Suprapubic skin (tissue), 4 donors: ENCODE data around the gene UQCRH. TPM values are rescaled to one million over a fixed set of nuclear protein-coding genes. Genes with fewer than 3 reads are reported as not detected.

ENCODE experiments used
- DNase-seq, 2 donors: peaks; one replicate each; pipeline ENCODE4 v3.0.0-alpha.2; 2019; ENCODE audit warnings: low spot score in 2 of 2
- H3K27ac ChIP-seq: fragments of 200-600 bp; sonication (generic); one replicate; pipeline ENCODE4 v1.5.1; 2019
- H3K27me3 ChIP-seq: fragments of 200-600 bp; sonication (generic); one replicate; pipeline ENCODE4 v1.5.1; 2019
- H3K36me3 ChIP-seq: fragments of 200-600 bp; sonication (generic); one replicate; pipeline ENCODE4 v1.5.1; 2019
- H3K4me1 ChIP-seq: fragments of 200-600 bp; sonication (generic); one replicate; pipeline ENCODE4 v1.5.1; 2019
- H3K4me3 ChIP-seq: fragments of 200-600 bp; sonication (generic); one replicate; pipeline ENCODE4 v1.5.1; 2019; ENCODE audit warnings: mild to moderate bottlenecking
- H3K9me3 ChIP-seq: fragments of 200-600 bp; sonication (generic); one replicate; pipeline ENCODE4 v1.5.1; 2019
- CTCF ChIP-seq, 2 donors: fragments of 200-600 bp in 1 of 2; fragments of 450-650 bp in 1 of 2; sonication (generic) in 1 of 2; IDR thresholded peaks; one replicate each; pipeline ENCODE4 v1.5.1; 2016 to 2019; ENCODE audit warnings: antibody characterized with exemption in 2 of 2, mild to moderate bottlenecking in 1 of 2, moderate library complexity in 1 of 2
- EP300 ChIP-seq: sonication (generic); formaldehyde crosslinking; IDR thresholded peaks from one replicate; pipeline ENCODE4 v1.6.1; 2017; ENCODE audit warnings: antibody characterized with exemption
- POLR2A ChIP-seq, 2 donors: fragments of 450-650 bp; IDR thresholded peaks; one replicate each; pipeline ENCODE4 v1.6.1; 2017; ENCODE audit warnings: antibody characterized with exemption in 2 of 2, mild to moderate bottlenecking in 2 of 2, moderate library complexity in 2 of 2
- POLR2AphosphoS5 ChIP-seq, 3 donors: sonication (generic); formaldehyde crosslinking; IDR thresholded peaks; one replicate each; pipeline ENCODE4 v1.6.1; 2017; ENCODE audit warnings: antibody characterized with exemption in 3 of 3
- WGBS: methylation state at CpG from one replicate; pipeline ENCODE4 v1.1.5; 2018; 5-methylcytosine and 5-hydroxymethylcytosine counted together
- total RNA-seq, 4 donors: library from RNA; depleted of rRNA; stranded (reverse); fragments of >200 nt; gene quantifications; one replicate each; pipeline ENCODE4 v1.1.0, GENCODE V29; 2016

Gene UQCRH
- total RNA-seq, 4 donors from 2014 or later: 182 to 399 (median 283) TPM

- peak within 1 kb of the TSS; percentile 68 for H3K4me3 ChIP-seq
- H3K9me3 ChIP-seq: no peaks in the 10 kb centered on the region
- TF ChIP-seq EP300: peak; percentile 98
- TF ChIP-seq POLR2A (IDR thresholded peaks at IDR 0.05): peak; percentile 48 to 74
- peak; percentile 64 to 90 (median 87) for TF ChIP-seq POLR2AphosphoS5 (IDR thresholded peaks at IDR 0.05)
- TF ChIP-seq CTCF (IDR thresholded peaks at IDR 0.05): peak; percentile 67 to 68
- peaks cover 34% of the 10 kb centered on the region for H3K36me3 ChIP-seq
- H3K4me1 ChIP-seq: peaks cover 14% of the 10 kb centered on the region
- under 1% methylated on average over 50 of the region's 53 CpGs for WGBS
- H3K27me3 ChIP-seq: no peaks in the 10 kb centered on the region
- peak; percentile 97 for DNase-seq
- peak within 1 kb of the TSS; percentile 96 for H3K27ac ChIP-seq
These were observed 37.1 kb downstream of the UQCRH start, which contains the start of gene NSUN4 for GRCh38 chr1:46340404-46341221. NSUN4 (plus strand) TSS chr1:46340807; CDS start chr1:46340827, 20 bp downstream.

GRCh38 chr1:46341222-46342083 is 38.0 kb downstream of the UQCRH start:
- peak overlapping the region; percentile 68 for H3K4me3 ChIP-seq
- no peaks in the 10 kb centered on the region for H3K9me3 ChIP-seq
- peaks cover 38% of the 10 kb centered on the region for H3K36me3 ChIP-seq
- peak; percentile 64 to 78 for DNase-seq
- 57% methylated on average over 31 of the region's 31 CpGs for WGBS
- H3K4me1 ChIP-seq: peaks cover 14% of the 10 kb centered on the region
- no peak for TF ChIP-seq EP300
- TF ChIP-seq CTCF (IDR thresholded peaks at IDR 0.05): no peak
- TF ChIP-seq POLR2AphosphoS5 (IDR thresholded peaks at IDR 0.05): no peak
- no peaks in the 10 kb centered on the region for H3K27me3 ChIP-seq
- H3K27ac ChIP-seq: peak overlapping the region; percentile 96

- Histone ChIP-seq H3K36me3 (peaks cover 45% of the 10 kb centered on the region), H3K4me1 (peaks cover 14% of the 10 kb centered on the region), H3K4me3 (no peak overlapping the region), H3K27me3 (no peaks in the 10 kb centered on the region), H3K9me3 (no peaks in the 10 kb centered on the region), H3K27ac (peak overlapping the region; percentile 96)
- 93% methylated on average over 6 of the region's 6 CpGs for WGBS
- peak in 1 of 2 donors; percentile 47 for DNase-seq
- TF ChIP-seq CTCF (IDR thresholded peaks at IDR 0.05) (no peak), POLR2AphosphoS5 (IDR thresholded peaks at IDR 0.05) (no peak), POLR2A (IDR thresholded peaks at IDR 0.05) (no peak), EP300 (no peak)
These were observed 38.7 kb downstream of the UQCRH start for GRCh38 chr1:46342084-46342656.

- Histone ChIP-seq H3K27me3 (no peaks in the 10 kb centered on the region), H3K9me3 (no peaks in the 10 kb centered on the region), H3K27ac (no peak overlapping the region), H3K36me3 (peaks cover 52% of the 10 kb centered on the region), H3K4me3 (no peak overlapping the region), H3K4me1 (peaks cover 14% of the 10 kb centered on the region)
- DNase-seq: peak in 1 of 2 donors; percentile 69
- no peak for TF ChIP-seq EP300
- TF ChIP-seq POLR2A (IDR thresholded peaks at IDR 0.05): no peak
- TF ChIP-seq CTCF (IDR thresholded peaks at IDR 0.05): no peak
- TF ChIP-seq POLR2AphosphoS5 (IDR thresholded peaks at IDR 0.05): no peak
- 79% methylated on average over 8 of the region's 8 CpGs for WGBS
These were observed 39.3 kb downstream of the UQCRH start for GRCh38 chr1:46342677-46343350.
